PC-9 (cell line): ENCODE measurements around the gene FLYWCH1. TPM values are rescaled to one million over a fixed set of nuclear protein-coding genes. Genes with fewer than 3 reads are reported as not detected.

Experiments used
- BruUV-seq: library from RNA; stranded (reverse); fragments of 400-500 nt; replicated peaks from 2 replicates; lab custom pipeline; 2021; lab: Mats Ljungman, UMichigan
- CTCF ChIA-PET: fragments of 300-600 bp; sonication (Branson Sonifier 250); formaldehyde crosslinking; loops from one replicate; lab custom pipeline; 2022; ENCODE audit warnings: antibody characterized with exemption; lab: Charles Lee
- POLR2A ChIA-PET: fragments of 300-600 bp; sonication (Branson Sonifier 250); formaldehyde crosslinking; loops from one replicate; lab custom pipeline; 2022; ENCODE audit warnings: antibody characterized with exemption; ENCODE audit not compliant: unreplicated experiment; lab: Charles Lee
- DNase-seq, 2 experiments: peaks; one replicate each; pipeline versions ENCODE4 v3.0.0 to v3.0.0-alpha.2; 2015 to 2022; ENCODE audit warnings: mixed read lengths in 1 of 2
- H2AFZ ChIP-seq: fragments of 200-600 bp; sonication (generic); 2 replicates; pipeline ENCODE4 v1.8.1; 2017; ENCODE audit warnings: antibody characterized with exemption
- H3F3A ChIP-seq: fragments of 200-600 bp; sonication (generic); 2 replicates; pipeline ENCODE4 v1.8.1; 2017; ENCODE audit warnings: antibody characterized with exemption, mild to moderate bottlenecking, low read depth; ENCODE audit not compliant: insufficient read depth
- H3K27ac ChIP-seq: fragments of 200-600 bp; sonication (generic); 2 replicates; pipeline ENCODE4 v1.6.1; 2016; ENCODE audit warnings: mixed run types
- H3K27me3 ChIP-seq: fragments of 200-600 bp; sonication (generic); 2 replicates; pipeline ENCODE4 v1.6.1; 2016; ENCODE audit warnings: low read depth, mixed run types; ENCODE audit not compliant: insufficient read depth
- H3K36me3 ChIP-seq: fragments of 200-600 bp; sonication (generic); 2 replicates; pipeline ENCODE4 v1.6.1; 2016; ENCODE audit warnings: low read depth, mixed run types
- H3K4me1 ChIP-seq: fragments of 200-600 bp; sonication (generic); replicated peaks from 2 replicates; pipeline ENCODE4 v1.6.1; 2016; ENCODE audit warnings: mixed run types; ENCODE audit not compliant: insufficient read depth
- H3K4me2 ChIP-seq: fragments of 200-600 bp; sonication (generic); 2 replicates; pipeline ENCODE4 v1.6.1; 2017; ENCODE audit warnings: mixed run types
- H3K4me3 ChIP-seq: fragments of 200-600 bp; sonication (generic); 2 replicates; pipeline ENCODE4 v1.6.1; 2016; ENCODE audit warnings: mixed run types
- H3K79me2 ChIP-seq: fragments of 200-600 bp; sonication (generic); 2 replicates; pipeline ENCODE4 v1.6.1; 2017; ENCODE audit warnings: low read depth, mixed run types
- H3K9me2 ChIP-seq: fragments of 200-600 bp; sonication (generic); 2 replicates; pipeline ENCODE4 v1.8.1; 2017; ENCODE audit warnings: mild to moderate bottlenecking; ENCODE audit not compliant: insufficient read depth
- H3K9me3 ChIP-seq: fragments of 200-600 bp; sonication (generic); 2 replicates; pipeline ENCODE4 v1.8.1; 2016; ENCODE audit warnings: low read depth; ENCODE audit not compliant: insufficient read depth
- H4K20me1 ChIP-seq: fragments of 200-600 bp; sonication (generic); 2 replicates; pipeline ENCODE4 v1.8.1; 2017; ENCODE audit not compliant: insufficient read depth
- EZH2 ChIP-seq: fragments of 200-600 bp; sonication (generic); IDR thresholded peaks from 2 replicates; pipeline ENCODE4 v1.8.0; 2017; ENCODE audit warnings: antibody characterized with exemption, low read depth
- intact Hi-C: fragments of 100-400 bp; cut with micrococcal nuclease; formaldehyde crosslinking; loops from one replicate; pipeline ENCODE4 v1.10.0; 2022; ENCODE audit not compliant: unreplicated experiment
- total RNA-seq: library from RNA; stranded (reverse); gene quantifications from 2 replicates; pipeline ENCODE4 v1.2.3, GENCODE V29; 2021
- TF ChIP-seq, protein P1 (sequence below): fragments of 200-600 bp; sonication (generic); conservative IDR thresholded peaks from 2 replicates; pipeline ENCODE4 v1.6.1; 2017; ENCODE audit warnings: mixed run types, antibody characterized with exemption, mild to moderate bottlenecking, moderate library complexity

The FLYWCH1 gene
- total RNA-seq, 1 experiment from 2014 or later: 79.9 TPM

- Histone ChIP-seq H3K27ac (no peak overlapping the region), H3K9me2 (no peaks in the 10 kb centered on the region), H3K79me2 (no peaks in the 10 kb centered on the region), H3F3A (peaks cover 12% of the 10 kb centered on the region), H3K9me3 (no peaks in the 10 kb centered on the region), H2AFZ (no peak overlapping the region), H3K4me2 (peak overlapping the region; percentile 23; the same call in 1 of the 2 replicates), H3K27me3 (no peaks in the 10 kb centered on the region), H3K4me1 (0 out of 2 replicates have a peak, but pooled peaks cover 6% of the 10 kb centered on the region), H3K36me3 (no peaks in the 10 kb centered on the region), H4K20me1 (no peaks in the 10 kb centered on the region), H3K4me3 (no peak overlapping the region)
- intact Hi-C loops: loop anchor here (2.0 kb wide), 2 partner anchors 44 to 52 kb away; no protein-coding TSS in a partner anchor
- POLR2A ChIA-PET: interaction anchor here (0.6 kb wide), 3 partner anchors 89 to 910 kb away, joined by 3 to 36 read pairs (median 10); partner anchors contain the start of genes KCTD5, KREMEN2 and RPS2
- TF ChIP-seq EZH2: no peak
- TF ChIP-seq, protein P1, sequence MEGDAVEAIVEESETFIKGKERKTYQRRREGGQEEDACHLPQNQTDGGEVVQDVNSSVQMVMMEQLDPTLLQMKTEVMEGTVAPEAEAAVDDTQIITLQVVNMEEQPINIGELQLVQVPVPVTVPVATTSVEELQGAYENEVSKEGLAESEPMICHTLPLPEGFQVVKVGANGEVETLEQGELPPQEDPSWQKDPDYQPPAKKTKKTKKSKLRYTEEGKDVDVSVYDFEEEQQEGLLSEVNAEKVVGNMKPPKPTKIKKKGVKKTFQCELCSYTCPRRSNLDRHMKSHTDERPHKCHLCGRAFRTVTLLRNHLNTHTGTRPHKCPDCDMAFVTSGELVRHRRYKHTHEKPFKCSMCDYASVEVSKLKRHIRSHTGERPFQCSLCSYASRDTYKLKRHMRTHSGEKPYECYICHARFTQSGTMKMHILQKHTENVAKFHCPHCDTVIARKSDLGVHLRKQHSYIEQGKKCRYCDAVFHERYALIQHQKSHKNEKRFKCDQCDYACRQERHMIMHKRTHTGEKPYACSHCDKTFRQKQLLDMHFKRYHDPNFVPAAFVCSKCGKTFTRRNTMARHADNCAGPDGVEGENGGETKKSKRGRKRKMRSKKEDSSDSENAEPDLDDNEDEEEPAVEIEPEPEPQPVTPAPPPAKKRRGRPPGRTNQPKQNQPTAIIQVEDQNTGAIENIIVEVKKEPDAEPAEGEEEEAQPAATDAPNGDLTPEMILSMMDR: peak; percentile 89
- DNase-seq: peak; percentile 57 to 66
- CTCF ChIA-PET: interaction anchor here (0.6 to 0.7 kb wide), 5 partner anchors 52 to 1186 kb away, joined by 3 to 17 read pairs (median 6); partner anchors contain the start of gene PRSS21
- no TSS peak for BruUV-seq
These were observed 36.8 kb upstream of the FLYWCH1 start for GRCh38 chr16:2874912-2875362.

- CTCF ChIA-PET: no interaction called here
These were observed 31.8 kb upstream of the FLYWCH1 start for GRCh38 chr16:2879854-2880508.

More at GRCh38 chr16:2879854-2880508, 31.8 kb upstream of the FLYWCH1 start:
- H2AFZ ChIP-seq: no peak overlapping the region
- H3K9me2 ChIP-seq: no peaks in the 10 kb centered on the region
- no peak overlapping the region for H3K4me2 ChIP-seq
- no peaks in the 10 kb centered on the region for H3K27me3 ChIP-seq
- DNase-seq: no peak
- H4K20me1 ChIP-seq: no peaks in the 10 kb centered on the region
- peaks cover 9% of the 10 kb centered on the region; the same call in 1 of the 2 replicates for H3F3A ChIP-seq
- no peaks in the 10 kb centered on the region for H3K36me3 ChIP-seq
- intact Hi-C loops: loop anchor here (10.0 kb wide), 1 partner anchor 85 kb away; the partner anchor contains the start of genes KREMEN2 and PAQR4
- no peaks in the 10 kb centered on the region for H3K9me3 ChIP-seq
- H3K4me1 ChIP-seq: peaks cover 5% of the 10 kb centered on the region; the same call in 1 of the 2 replicates
- BruUV-seq: no TSS peak
- no peak overlapping the region for H3K27ac ChIP-seq
- no peak overlapping the region for H3K4me3 ChIP-seq
- TF ChIP-seq, protein P1: no peak
- POLR2A ChIA-PET: interaction anchor here (0.7 to 1.0 kb wide), 2 partner anchors 101 to 140 kb away, joined by 7 read pairs; no protein-coding TSS in a partner anchor
- peaks cover 8% of the 10 kb centered on the region for H3K79me2 ChIP-seq
